Lower leg skin (tissue), 4 donors: ENCODE results near the gene LKAAEAR1. TPM values are rescaled to one million over a fixed set of nuclear protein-coding genes. Genes with fewer than 3 reads are reported as not detected.

ENCODE experiments used
- DNase-seq, 2 donors: peaks; one replicate each; pipeline ENCODE4 v3.0.0-alpha.2; 2019; ENCODE audit warnings: low spot score in 2 of 2
- H3K4me3 ChIP-seq: fragments of 200-600 bp; sonication (generic); 2 replicates; pipeline ENCODE4 v1.5.1; 2017; ENCODE audit warnings: mild to moderate bottlenecking, low read depth; ENCODE audit not compliant: poor library complexity, severe bottlenecking
- CTCF ChIP-seq, 3 donors: fragments of 450-650 bp; IDR thresholded peaks; one replicate each; pipeline ENCODE4 v1.5.1; 2016; ENCODE audit warnings: antibody characterized with exemption in 3 of 3, mild to moderate bottlenecking in 3 of 3, moderate library complexity in 2 of 3
- POLR2A ChIP-seq, 2 donors: fragments of 450-650 bp; IDR thresholded peaks; one replicate each; pipeline ENCODE4 v1.6.1; 2016 to 2017; ENCODE audit warnings: antibody characterized with exemption in 2 of 2, mild to moderate bottlenecking in 1 of 2, moderate library complexity in 1 of 2
- WGBS, 2 donors: methylation state at CpG; one replicate each; pipeline ENCODE4 v1.1.5; 2018; 5-methylcytosine and 5-hydroxymethylcytosine counted together
- intact Hi-C: fragments of 100-400 bp; cut with DNase I; formaldehyde crosslinking; loops from one replicate; pipeline ENCODE4 v1.15.0; 2023; ENCODE audit warnings: low total_unique reads
- total RNA-seq, 4 donors: library from RNA; depleted of rRNA; stranded (reverse); fragments of >200 nt; gene quantifications; one replicate each; pipeline ENCODE4 v1.1.0, GENCODE V29; 2016

The LKAAEAR1 gene
- total RNA-seq, 4 donors from 2014 or later: 0.91 TPM; not detected in 3

- 53 to 57% methylated on average over 18 to 22 of the region's 22 CpGs for WGBS, 2 donors
- peak in 1 of 2 donors; percentile 77 for DNase-seq
- intact Hi-C loops: no loop called here
- TF ChIP-seq CTCF (IDR thresholded peaks at IDR 0.05): no peak
- no peak for TF ChIP-seq POLR2A (IDR thresholded peaks at IDR 0.05)
- no peak within 1 kb of the TSS for H3K4me3 ChIP-seq
Observed at GRCh38 chr20:64106981-64107735, 23.0 kb upstream of the LKAAEAR1 start, which contains the start of gene NPBWR2. TSS of gene NPBWR2 (minus strand) at chr20:64107565. CDS start at chr20:64106831, 734 bp downstream.

- TF ChIP-seq CTCF (IDR thresholded peaks at IDR 0.05): no peak
- TF ChIP-seq POLR2A (IDR thresholded peaks at IDR 0.05): no peak
Observed at GRCh38 chr20:64106435-64106961, 22.3 kb upstream of the LKAAEAR1 start.

DNA sequence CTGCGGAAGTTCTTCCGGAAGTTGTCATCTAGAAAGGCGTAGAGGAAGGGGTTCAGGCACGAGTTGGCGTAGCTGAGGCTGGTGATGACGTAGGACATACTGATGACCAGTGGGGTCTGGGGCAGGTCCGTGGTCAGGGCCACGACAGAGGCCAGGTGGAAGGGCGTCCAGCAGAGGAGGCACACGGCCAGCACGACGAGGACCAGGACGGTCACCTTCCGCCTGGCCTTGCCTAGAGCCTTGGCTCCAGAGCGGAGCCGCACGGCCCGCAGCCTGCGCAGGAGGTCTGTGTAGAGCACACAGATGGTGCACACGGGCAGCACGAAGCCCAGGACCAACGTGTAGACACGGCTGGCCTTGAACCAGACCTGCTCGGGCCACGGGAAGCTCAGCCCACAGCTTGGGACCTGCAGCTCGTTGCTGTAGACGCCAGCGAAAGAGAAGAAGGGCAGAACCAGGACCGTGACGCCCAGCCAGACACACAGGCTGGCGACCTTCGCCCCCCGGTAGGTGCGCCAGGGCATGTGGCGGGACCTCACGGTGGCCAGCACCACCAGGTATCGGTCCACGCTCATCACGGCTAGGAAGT, 21.7 kb upstream of the LKAAEAR1 start:
- intact Hi-C loops: no loop called here
- no peak overlapping the region for H3K4me3 ChIP-seq
- TF ChIP-seq POLR2A (IDR thresholded peaks at IDR 0.05) (no peak), CTCF (IDR thresholded peaks at IDR 0.05) (no peak)
- peak in 1 of 2 donors; percentile 32 for DNase-seq
- WGBS, 2 donors: 88 to 92% methylated on average over 33 to 35 of the region's 39 CpGs

More at GRCh38 chr20:64106435-64106961, 22.3 kb upstream of the LKAAEAR1 start:
- H3K4me3 ChIP-seq: no peak overlapping the region
- intact Hi-C loops: no loop called here
- peak in 1 of 2 donors; percentile 80 for DNase-seq
- WGBS, 2 donors: 87% methylated on average over 28 of the region's 28 CpGs

- intact Hi-C loops: no loop called here
- no peak for TF ChIP-seq CTCF (IDR thresholded peaks at IDR 0.05)
- TF ChIP-seq POLR2A (IDR thresholded peaks at IDR 0.05): no peak
- peak in 1 of 2 donors; percentile 78 for DNase-seq
- 70 to 86% methylated on average over 16 to 21 of the region's 25 CpGs for WGBS, 2 donors
- H3K4me3 ChIP-seq: no peak overlapping the region
Observed at GRCh38 chr20:64104667-64105451, 20.7 kb upstream of the LKAAEAR1 start.

DNA sequence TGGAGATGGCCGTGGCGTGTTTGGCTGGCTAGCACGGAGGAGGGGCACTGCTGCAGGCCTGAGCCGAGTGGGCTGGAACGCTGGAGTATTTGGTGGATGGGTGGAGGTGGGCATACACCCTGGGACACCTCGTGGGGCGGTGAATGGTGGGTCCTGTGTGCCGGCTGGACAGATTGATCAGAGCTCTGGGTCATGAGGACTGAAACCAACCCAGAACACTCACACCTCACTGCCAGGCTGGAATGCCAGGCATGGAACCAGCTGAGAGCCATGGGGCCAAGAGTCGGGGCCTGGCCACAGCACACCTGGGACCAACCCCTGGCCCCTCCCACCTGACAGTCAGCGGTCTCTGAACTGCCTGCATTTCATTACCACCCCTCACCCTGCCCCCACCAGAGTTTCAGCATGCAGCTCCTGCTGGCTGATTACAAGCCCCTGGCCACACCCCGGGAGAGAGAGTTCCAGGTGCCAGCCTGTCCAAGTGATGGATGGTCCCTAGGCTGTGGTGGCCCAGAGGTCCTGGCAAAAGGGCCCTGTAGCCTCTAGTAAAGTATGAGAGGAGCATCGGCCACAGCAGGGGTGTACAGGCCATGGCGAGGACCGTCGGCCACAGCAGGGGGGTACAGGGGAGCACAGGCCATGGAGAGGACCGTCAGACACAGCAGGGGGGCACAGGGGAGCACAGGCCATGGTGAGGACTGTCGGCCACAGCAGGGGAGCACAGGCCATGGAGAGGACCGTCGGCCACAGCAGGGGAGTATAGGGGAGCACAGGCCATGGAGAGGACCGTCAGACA, 19.9 kb upstream of the LKAAEAR1 start:
- DNase-seq: peak in 1 of 2 donors; percentile 72
- intact Hi-C loops: no loop called here
- WGBS, 2 donors: 46 to 69% methylated on average over 19 to 20 of the region's 20 CpGs
- H3K4me3 ChIP-seq: no peak overlapping the region
- TF ChIP-seq POLR2A (IDR thresholded peaks at IDR 0.05): no peak
- no peak for TF ChIP-seq CTCF (IDR thresholded peaks at IDR 0.05)
